Mesenchymal stem cell (in vitro differentiated cells and primary cell): ENCODE data around the gene TRIM13.

Experiments used
- DNase-seq: peaks from one replicate; pipeline ENCODE4 v3.0.0-alpha.2; 2013
- H2AFZ ChIP-seq: one replicate; pipeline ENCODE4 v1.6.1; 2013; ENCODE audit warnings: low read depth, mild to moderate bottlenecking, control low read depth, inconsistent platforms, low read length, moderate library complexity
- H2AK5ac ChIP-seq: 2 replicates; pipeline ENCODE4 v1.6.1; 2013; ENCODE audit warnings: low read length, moderate library complexity, mild to moderate bottlenecking, inconsistent platforms; ENCODE audit not compliant: severe bottlenecking
- H2BK120ac ChIP-seq: one replicate; pipeline ENCODE4 v1.6.1; 2013; ENCODE audit warnings: low read depth, mild to moderate bottlenecking, inconsistent platforms, low read length, moderate library complexity
- H2BK12ac ChIP-seq, 2 experiments: one replicate each; pipeline ENCODE4 v1.6.1; 2013; ENCODE audit warnings: inconsistent platforms in 2 of 2, low read length in 2 of 2, mild to moderate bottlenecking in 2 of 2, moderate library complexity in 2 of 2, control low read depth in 1 of 2
- H2BK15ac ChIP-seq: one replicate; pipeline ENCODE4 v1.6.1; 2013; ENCODE audit warnings: mild to moderate bottlenecking, low read depth, inconsistent platforms; ENCODE audit not compliant: poor library complexity, severe bottlenecking
- H2BK5ac ChIP-seq: 2 replicates; pipeline ENCODE4 v1.6.1; 2013; ENCODE audit warnings: low read depth, mild to moderate bottlenecking, low read length, control low read depth, inconsistent platforms; ENCODE audit not compliant: poor library complexity, severe bottlenecking
- H3K14ac ChIP-seq, 2 experiments: one replicate each; pipeline ENCODE4 v1.6.1; 2013; ENCODE audit warnings: inconsistent platforms in 2 of 2, low read length in 2 of 2, control low read depth in 1 of 2, mild to moderate bottlenecking in 1 of 2, moderate library complexity in 1 of 2
- H3K18ac ChIP-seq, 2 experiments: one replicate each; pipeline ENCODE4 v1.6.1; 2013; ENCODE audit warnings: inconsistent platforms in 2 of 2, low read length in 2 of 2, control low read depth in 1 of 2, low read depth in 1 of 2, mild to moderate bottlenecking in 1 of 2
- H3K23ac ChIP-seq, 2 experiments: one replicate each; pipeline ENCODE4 v1.6.1; 2013; ENCODE audit warnings: inconsistent platforms in 2 of 2, low read length in 2 of 2, mild to moderate bottlenecking in 2 of 2, moderate library complexity in 2 of 2, control low read depth in 1 of 2
- H3K27ac ChIP-seq: 2 replicates; pipeline ENCODE4 v1.5.1; 2013; ENCODE audit warnings: mild to moderate bottlenecking, moderate library complexity, low read length, control low read depth, inconsistent platforms; ENCODE audit not compliant: poor library complexity, severe bottlenecking
- H3K27me3 ChIP-seq, 2 experiments: 2 replicates each; pipeline versions ENCODE4 v1.6.1 to v1.7.0; 2013; ENCODE audit warnings: low read length in 2 of 2, mild to moderate bottlenecking in 2 of 2, moderate library complexity in 2 of 2, control low read depth in 1 of 2, inconsistent platforms in 1 of 2; ENCODE audit not compliant: control insufficient read depth in 1 of 2, insufficient read depth in 1 of 2
- H3K36me3 ChIP-seq, 2 experiments: 2 replicates each; pipeline versions ENCODE4 v1.6.1 to v1.7.0; 2013; ENCODE audit warnings: low read length in 2 of 2, control low read depth in 1 of 2, inconsistent platforms in 1 of 2, low read depth in 1 of 2, mild to moderate bottlenecking in 1 of 2; ENCODE audit not compliant: insufficient read depth in 2 of 2, control insufficient read depth in 1 of 2
- H3K4ac ChIP-seq, 2 experiments: one replicate each; pipeline ENCODE4 v1.6.1; 2013; ENCODE audit warnings: inconsistent platforms in 2 of 2, low read length in 2 of 2, mild to moderate bottlenecking in 2 of 2, moderate library complexity in 2 of 2, control low read depth in 1 of 2, low read depth in 1 of 2
- H3K4me1 ChIP-seq: 2 replicates; pipeline ENCODE4 v1.6.1; 2013; ENCODE audit warnings: low read depth, low read length, control low read depth; ENCODE audit not compliant: control insufficient read depth, insufficient read depth
- H3K4me2 ChIP-seq: 2 replicates; pipeline ENCODE4 v1.6.1; 2013; ENCODE audit warnings: low read length, mild to moderate bottlenecking, inconsistent platforms; ENCODE audit not compliant: poor library complexity, severe bottlenecking
- H3K4me3 ChIP-seq, 2 experiments: 2 replicates each; pipeline versions ENCODE4 v1.5.1 to v1.7.0; 2013; ENCODE audit warnings: low read length in 2 of 2, mild to moderate bottlenecking in 2 of 2, control low read depth in 1 of 2, low read depth in 1 of 2; ENCODE audit not compliant: insufficient read depth in 1 of 2
- H3K79me1 ChIP-seq: replicated peaks from 2 replicates; pipeline ENCODE4 v1.6.1; 2013; ENCODE audit warnings: mild to moderate bottlenecking, control low read depth, low read length, inconsistent platforms; ENCODE audit not compliant: poor library complexity, severe bottlenecking
- H3K9ac ChIP-seq: 2 replicates; pipeline ENCODE4 v1.7.0; 2013; ENCODE audit warnings: mild to moderate bottlenecking, low read length, moderate library complexity
- H3K9me3 ChIP-seq: 2 replicates; pipeline ENCODE4 v1.7.0; 2013; ENCODE audit warnings: mild to moderate bottlenecking, low read length; ENCODE audit not compliant: control insufficient read depth
- H4K8ac ChIP-seq: one replicate; pipeline ENCODE4 v1.6.1; 2013; ENCODE audit warnings: inconsistent platforms, mild to moderate bottlenecking, low read length, moderate library complexity
- H4K91ac ChIP-seq: one replicate; pipeline ENCODE4 v1.6.1; 2013; ENCODE audit warnings: mild to moderate bottlenecking, low read length, inconsistent platforms
- WGBS: methylation state at CpG from one replicate; pipeline ENCODE4 v1.1.7; 2013; ENCODE audit warnings: mixed read lengths; 5-methylcytosine and 5-hydroxymethylcytosine counted together

TRIM13 gene

DNA sequence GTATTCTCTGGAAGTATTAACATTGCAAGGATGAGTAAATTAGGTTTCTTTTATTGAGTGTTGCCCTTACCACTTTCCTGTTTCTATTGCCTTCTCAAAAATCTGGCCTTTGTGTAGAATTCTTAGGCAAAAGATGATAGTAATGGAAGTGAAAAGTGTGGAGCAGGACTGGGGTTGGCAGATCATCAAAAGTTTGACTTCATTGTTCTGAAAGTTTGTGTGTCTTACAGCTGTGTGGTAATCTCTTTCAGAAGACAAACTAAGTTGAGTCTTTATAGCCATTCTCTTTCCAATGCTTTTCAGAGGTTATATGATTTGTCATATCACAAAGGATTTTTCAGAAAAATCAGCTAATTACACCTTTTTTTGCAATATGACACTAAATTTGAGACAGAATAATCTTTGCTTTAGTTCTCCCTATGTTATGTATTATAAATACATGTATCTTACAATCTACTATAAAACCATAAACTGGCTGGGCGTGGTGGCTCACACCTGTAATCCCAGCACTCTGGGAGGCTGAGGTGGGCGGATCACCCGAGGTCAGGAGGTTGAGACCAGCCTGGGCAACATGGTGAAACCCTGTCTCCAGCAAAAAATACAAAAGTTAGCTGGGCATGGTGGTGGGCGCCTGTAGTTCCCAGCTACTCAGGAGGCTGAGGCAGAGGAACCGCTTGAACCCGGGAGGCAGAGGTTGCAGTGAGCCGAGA is 9.7 kb downstream of the TRIM13 start:
- Histone ChIP-seq H3K27ac (no peak overlapping the region), H2AFZ (no peak overlapping the region), H3K4ac (no peak overlapping the region), H2BK12ac (no peak overlapping the region), H3K9me3 (no peaks in the 10 kb centered on the region), H3K18ac (no peak overlapping the region), H3K14ac (no peak overlapping the region), H3K27me3 (no peaks in the 10 kb centered on the region), H2BK15ac (no peak overlapping the region), H3K4me1 (peaks cover 2% of the 10 kb centered on the region), H3K4me2 (no peak overlapping the region), H4K8ac (no peak overlapping the region), H2AK5ac (no peak overlapping the region), H3K9ac (no peak overlapping the region), H3K4me3 (no peak overlapping the region), H3K23ac (no peak overlapping the region), H3K79me1 (peaks cover 6% of the 10 kb centered on the region), H2BK5ac (no peak overlapping the region), H3K36me3 (peaks cover 20 to 68% of the 10 kb centered on the region in 2 experiments), H2BK120ac (no peak overlapping the region), H4K91ac (no peak overlapping the region)
- no peak for DNase-seq
- WGBS, result 94% methylated on average over 7 of the region's 7 CpGs

DNA sequence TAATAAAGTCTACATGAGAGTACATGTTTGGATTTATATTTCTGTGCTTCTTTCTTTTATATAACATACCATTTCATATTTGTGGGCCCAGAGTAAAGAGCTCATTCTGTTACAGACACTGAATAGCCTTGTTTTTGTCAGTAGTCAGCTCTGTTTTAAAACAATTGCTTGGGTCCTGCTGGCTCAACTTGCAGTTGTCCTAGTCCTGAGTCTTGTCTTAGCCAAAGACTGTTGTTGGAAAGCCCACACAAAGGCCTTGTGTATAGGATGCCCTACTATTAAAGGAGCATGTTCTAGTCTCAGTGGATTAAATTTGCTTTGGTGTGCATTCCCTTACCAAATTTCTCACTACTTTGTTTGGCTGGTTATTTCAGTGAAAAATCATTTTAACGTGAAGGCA is 14.6 kb downstream of the TRIM13 start:
- no peak overlapping the region for H3K18ac ChIP-seq
- no peaks in the 10 kb centered on the region for H3K9me3 ChIP-seq
- no peak overlapping the region for H3K23ac ChIP-seq
- H3K4ac ChIP-seq, result no peak overlapping the region
- H3K4me1 ChIP-seq, result no peaks in the 10 kb centered on the region
- no peak overlapping the region for H3K27ac ChIP-seq
- no peak overlapping the region for H3K14ac ChIP-seq
- H2AFZ ChIP-seq, result no peak overlapping the region
- no peak overlapping the region for H2BK5ac ChIP-seq
- no peak overlapping the region for H2BK15ac ChIP-seq
- WGBS, result no CpG with 5 or more reads among the region's 1 CpG
- no peak for DNase-seq
- peaks cover 17% of the 10 kb centered on the region for H3K79me1 ChIP-seq
- no peak overlapping the region for H4K8ac ChIP-seq
- H2AK5ac ChIP-seq, result no peak overlapping the region
- no peak overlapping the region for H2BK12ac ChIP-seq
- H2BK120ac ChIP-seq, result no peak overlapping the region
- H3K36me3 ChIP-seq, result peaks cover 17 to 68% of the 10 kb centered on the region in 2 experiments
- no peak overlapping the region for H3K4me2 ChIP-seq
- H4K91ac ChIP-seq, result no peak overlapping the region
- H3K9ac ChIP-seq, result no peak overlapping the region
- no peaks in the 10 kb centered on the region for H3K27me3 ChIP-seq
- H3K4me3 ChIP-seq, result no peak overlapping the region

DNA sequence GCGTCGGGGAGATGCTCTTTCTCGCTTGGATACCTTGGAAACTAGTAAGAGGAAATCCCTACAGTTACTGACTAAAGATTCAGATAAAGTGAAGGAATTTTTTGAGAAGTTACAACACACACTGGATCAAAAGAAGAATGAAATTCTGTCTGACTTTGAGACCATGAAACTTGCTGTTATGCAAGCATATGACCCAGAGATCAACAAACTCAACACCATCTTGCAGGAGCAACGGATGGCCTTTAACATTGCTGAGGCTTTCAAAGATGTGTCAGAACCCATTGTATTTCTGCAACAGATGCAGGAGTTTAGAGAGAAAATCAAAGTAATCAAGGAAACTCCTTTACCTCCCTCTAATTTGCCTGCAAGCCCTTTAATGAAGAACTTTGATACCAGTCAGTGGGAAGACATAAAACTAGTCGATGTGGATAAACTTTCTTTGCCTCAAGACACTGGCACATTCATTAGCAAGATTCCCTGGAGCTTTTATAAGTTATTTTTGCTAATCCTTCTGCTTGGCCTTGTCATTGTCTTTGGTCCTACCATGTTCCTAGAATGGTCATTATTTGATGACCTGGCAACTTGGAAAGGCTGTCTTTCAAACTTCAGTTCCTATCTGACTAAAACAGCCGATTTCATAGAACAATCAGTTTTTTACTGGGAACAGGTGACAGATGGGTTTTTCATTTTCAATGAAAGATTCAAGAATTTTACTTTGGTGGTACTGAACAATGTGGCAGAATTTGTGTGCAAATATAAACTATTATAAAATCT is 15.7 kb downstream of the TRIM13 start:
- Histone ChIP-seq H3K4me1 (no peaks in the 10 kb centered on the region), H3K9me3 (no peaks in the 10 kb centered on the region), H3K27ac (no peak overlapping the region), H4K8ac (no peak overlapping the region), H3K4me3 (no peak overlapping the region), H3K4ac (no peak overlapping the region), H3K4me2 (no peak overlapping the region), H2BK120ac (no peak overlapping the region), H3K23ac (no peak overlapping the region), H3K79me1 (peaks cover 17% of the 10 kb centered on the region), H2BK5ac (no peak overlapping the region), H3K14ac (no peak overlapping the region), H3K18ac (no peak overlapping the region), H2AFZ (no peak overlapping the region), H2AK5ac (no peak overlapping the region), H3K27me3 (no peaks in the 10 kb centered on the region), H2BK12ac (no peak overlapping the region), H4K91ac (no peak overlapping the region), H2BK15ac (no peak overlapping the region), H3K36me3 (peaks cover 17 to 76% of the 10 kb centered on the region in 2 experiments), H3K9ac (no peak overlapping the region)
- no peak for DNase-seq
- 100% methylated on average over 3 of the region's 6 CpGs for WGBS

DNA sequence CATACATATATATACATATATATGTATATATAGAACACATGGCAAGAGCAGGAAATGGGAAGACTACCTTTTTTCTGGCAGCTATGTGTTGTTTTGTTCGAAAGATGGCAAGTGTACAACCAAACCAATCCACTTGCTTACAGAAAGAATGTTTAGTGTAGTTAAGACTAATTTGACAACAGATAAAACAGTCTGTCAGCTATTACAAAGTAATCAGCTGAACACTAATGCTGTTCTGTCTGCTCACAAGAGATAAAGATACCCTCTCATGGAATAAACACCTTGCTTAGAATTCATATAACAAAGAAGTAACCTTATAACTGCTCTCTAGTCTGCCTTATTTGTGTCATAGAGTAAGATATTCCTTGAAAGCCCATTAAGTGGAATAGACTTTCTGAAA is 17.5 kb downstream of the TRIM13 start:
- H3K18ac ChIP-seq, result no peak overlapping the region
- no peak overlapping the region for H2AK5ac ChIP-seq

More for the DNA sequence above, 17.5 kb downstream of the TRIM13 start:
- Histone ChIP-seq H3K27ac (no peak overlapping the region), H3K36me3 (peaks cover 16 to 85% of the 10 kb centered on the region in 2 experiments), H3K23ac (no peak overlapping the region), H2AFZ (no peak overlapping the region), H3K4me1 (no peaks in the 10 kb centered on the region), H3K14ac (no peak overlapping the region), H4K91ac (no peak overlapping the region), H3K27me3 (no peaks in the 10 kb centered on the region), H2BK120ac (no peak overlapping the region), H3K4me2 (no peak overlapping the region), H3K79me1 (peaks cover 19% of the 10 kb centered on the region), H3K4me3 (no peak overlapping the region), H3K9me3 (no peaks in the 10 kb centered on the region), H2BK12ac (no peak overlapping the region), H2BK15ac (no peak overlapping the region), H3K9ac (no peak overlapping the region), H2BK5ac (no peak overlapping the region), H4K8ac (no peak overlapping the region), H3K4ac (no peak overlapping the region)
- DNase-seq, result no peak
- no CpG with 5 or more reads among the region's 1 CpG for WGBS
